CD4-positive, CD25-positive, alpha-beta regulatory T cell (primary cell): ENCODE measurements around the gene MAP3K4. TPM values are rescaled to one million over a fixed set of nuclear protein-coding genes. Genes with fewer than 3 reads are reported as not detected.
A peak's percentile ranks its signal among the peaks of the same experiment; 100 is the strongest.

Experiments
- ATAC-seq, 2 donors: fragments of 150-1000 bp; cut with Tn5 transposase; one replicate each; pipeline ENCODE4 v1.10.0; 2021; ENCODE audit warnings: low read depth in 2 of 2, moderate number of reproducible peaks in 2 of 2, moderate library complexity in 1 of 2
- DNase-seq, 3 donors: peaks; one replicate each; pipeline versions ENCODE4 v3.0.0 to v3.0.0-alpha.2; 2012 to 2022; ENCODE audit warnings: mixed read lengths in 1 of 3
- H3K27ac ChIP-seq: one replicate; pipeline ENCODE4 v1.7.0; 2013; ENCODE audit warnings: mild to moderate bottlenecking, low read length; ENCODE audit not compliant: insufficient read depth, poor library complexity, severe bottlenecking
- H3K27me3 ChIP-seq: one replicate; pipeline ENCODE4 v1.7.0; 2013; ENCODE audit warnings: low read length; ENCODE audit not compliant: control insufficient read depth, insufficient read depth
- H3K36me3 ChIP-seq: one replicate; pipeline ENCODE4 v1.7.0; 2013; ENCODE audit warnings: mild to moderate bottlenecking, low read length, moderate library complexity; ENCODE audit not compliant: control insufficient read depth, insufficient read depth
- H3K4me1 ChIP-seq: 2 replicates; pipeline ENCODE4 v1.7.0; 2013; ENCODE audit warnings: mild to moderate bottlenecking, low read length; ENCODE audit not compliant: insufficient read depth, control insufficient read depth, poor library complexity, severe bottlenecking
- H3K4me3 ChIP-seq: one replicate; pipeline ENCODE4 v1.7.0; 2013; ENCODE audit warnings: low read depth, mild to moderate bottlenecking, low read length, moderate library complexity
- H3K9me3 ChIP-seq, 2 experiments: 1 replicate in 1 of 2; 2 replicates in 1 of 2; pipeline ENCODE4 v1.7.0; 2013; ENCODE audit warnings: low read length in 2 of 2, mild to moderate bottlenecking in 1 of 2, moderate library complexity in 1 of 2; ENCODE audit not compliant: control insufficient read depth in 2 of 2
- H3K27ac Mint-ChIP-seq, 3 donors: one replicate each; pipeline ENCODE4 v1.8.0; 2020 to 2022; ENCODE audit warnings: mild to moderate bottlenecking in 3 of 3, mixed read lengths in 3 of 3, moderate library complexity in 2 of 3
- H3K27me3 Mint-ChIP-seq: one replicate; pipeline ENCODE4 v1.8.0; 2022; ENCODE audit warnings: mild to moderate bottlenecking, mixed read lengths
- H3K36me3 Mint-ChIP-seq: one replicate; pipeline ENCODE4 v1.8.0; 2020; ENCODE audit warnings: mixed read lengths
- H3K4me1 Mint-ChIP-seq, 4 donors: one replicate each; pipeline ENCODE4 v1.8.0; 2020 to 2022; ENCODE audit warnings: mixed read lengths in 4 of 4, mild to moderate bottlenecking in 1 of 4
- H3K4me3 Mint-ChIP-seq, 4 donors: one replicate each; pipeline ENCODE4 v1.8.0; 2020 to 2022; ENCODE audit warnings: mild to moderate bottlenecking in 4 of 4, mixed read lengths in 4 of 4, moderate library complexity in 3 of 4
- H3K9me3 Mint-ChIP-seq, 7 donors: one replicate each; pipeline ENCODE4 v1.8.0; 2020 to 2022; ENCODE audit warnings: mixed read lengths in 7 of 7, mild to moderate bottlenecking in 3 of 7, moderate library complexity in 2 of 7
- polyA plus RNA-seq, 4 donors: library from polyadenylated mRNA; unstranded; fragments of 300-500 nt; fragmentation: Illumina TruSeq; gene quantifications; one replicate each; pipeline ENCODE4 v1.2.3, GENCODE V29; 2021
- total RNA-seq: library from RNA; stranded (reverse); gene quantifications from one replicate; pipeline ENCODE4 v1.2.3, GENCODE V29; 2022

The MAP3K4 gene
- total and polyA plus RNA-seq, 5 donors from 2014 or later: 7.1 to 61.5 (median 12.8) TPM

- no peaks in the 10 kb centered on the region for H3K4me1 ChIP-seq
- Mint-ChIP-seq H3K27me3 (no peaks in the 10 kb centered on the region), H3K27ac (no peak overlapping the region), H3K4me3 (no peak overlapping the region), H3K9me3 (no peaks in the 10 kb centered on the region), H3K4me1 (peaks cover 0 to 5% (median 0%) of the 10 kb centered on the region in 4 donors), H3K36me3 (peaks cover 16% of the 10 kb centered on the region)
- H3K36me3 ChIP-seq: peaks cover 72% of the 10 kb centered on the region
- no peak for ATAC-seq
- no peak for DNase-seq
- H3K27me3 ChIP-seq: no peaks in the 10 kb centered on the region
- H3K9me3 ChIP-seq: no peaks in the 10 kb centered on the region
- H3K4me3 ChIP-seq: no peak overlapping the region
- no peak overlapping the region for H3K27ac ChIP-seq
These were observed 90.6 kb downstream of the MAP3K4 start for GRCh38 chr6:161082215-161082614.

GRCh38 chr6:161085246-161085645, 93.7 kb downstream of the MAP3K4 start:
- Mint-ChIP-seq H3K9me3 (no peaks in the 10 kb centered on the region), H3K27ac (peak overlapping the region; percentile 7 to 60 (median 15)), H3K27me3 (no peaks in the 10 kb centered on the region), H3K4me1 (peaks cover 0 to 3% (median 0%) of the 10 kb centered on the region in 4 donors), H3K36me3 (peaks cover 26% of the 10 kb centered on the region), H3K4me3 (no peak overlapping the region)
- Histone ChIP-seq H3K27ac (no peak overlapping the region), H3K4me3 (no peak overlapping the region), H3K4me1 (no peaks in the 10 kb centered on the region), H3K9me3 (no peaks in the 10 kb centered on the region), H3K27me3 (no peaks in the 10 kb centered on the region), H3K36me3 (peaks cover 92% of the 10 kb centered on the region)
- ATAC-seq: no peak
- no peak for DNase-seq

GRCh38 chr6:161088676-161089328, 97.2 kb downstream of the MAP3K4 start:
- no peak overlapping the region for H3K4me3 Mint-ChIP-seq
- Histone ChIP-seq H3K36me3 (peaks cover 91% of the 10 kb centered on the region), H3K27ac (no peak overlapping the region), H3K4me3 (no peak overlapping the region), H3K27me3 (no peaks in the 10 kb centered on the region), H3K9me3 (no peaks in the 10 kb centered on the region), H3K4me1 (no peaks in the 10 kb centered on the region)
- no peaks in the 10 kb centered on the region for H3K9me3 Mint-ChIP-seq
- DNase-seq (no peak), ATAC-seq (no peak)
- no peak overlapping the region for H3K27ac Mint-ChIP-seq
- H3K36me3 Mint-ChIP-seq: peaks cover 40% of the 10 kb centered on the region
- H3K4me1 Mint-ChIP-seq: peaks cover 0 to 3% (median 0%) of the 10 kb centered on the region in 4 donors
- no peaks in the 10 kb centered on the region for H3K27me3 Mint-ChIP-seq

- no peak overlapping the region for H3K4me3 ChIP-seq
- no peak overlapping the region for H3K27ac ChIP-seq
- no peaks in the 10 kb centered on the region for H3K4me1 ChIP-seq
- no peaks in the 10 kb centered on the region for H3K27me3 ChIP-seq
- H3K27ac Mint-ChIP-seq: no peak overlapping the region
- ATAC-seq (no peak), DNase-seq (no peak)
- no peak overlapping the region for H3K4me3 Mint-ChIP-seq
- H3K36me3 ChIP-seq: peaks cover 83% of the 10 kb centered on the region
- peaks cover 47% of the 10 kb centered on the region for H3K36me3 Mint-ChIP-seq
- no peaks in the 10 kb centered on the region for H3K27me3 Mint-ChIP-seq
- no peaks in the 10 kb centered on the region for H3K9me3 ChIP-seq
- no peaks in the 10 kb centered on the region for H3K9me3 Mint-ChIP-seq
- peaks cover 0 to 3% (median 0%) of the 10 kb centered on the region in 4 donors for H3K4me1 Mint-ChIP-seq
These were observed 99.6 kb downstream of the MAP3K4 start for GRCh38 chr6:161091151-161091550.

- H3K4me1 Mint-ChIP-seq: peaks cover 0 to 3% (median 0%) of the 10 kb centered on the region in 4 donors
- no peak overlapping the region for H3K27ac Mint-ChIP-seq
These were observed 100.6 kb downstream of the MAP3K4 start for GRCh38 chr6:161091972-161092701.

GRCh38 chr6:161094955-161095354, 103.4 kb downstream of the MAP3K4 start:
- Mint-ChIP-seq H3K4me1 (no peaks in the 10 kb centered on the region), H3K9me3 (no peaks in the 10 kb centered on the region), H3K36me3 (peaks cover 50% of the 10 kb centered on the region), H3K4me3 (no peak overlapping the region), H3K27me3 (no peaks in the 10 kb centered on the region), H3K27ac (no peak overlapping the region)
- no peaks in the 10 kb centered on the region for H3K27me3 ChIP-seq
- no peaks in the 10 kb centered on the region for H3K9me3 ChIP-seq
- no peaks in the 10 kb centered on the region for H3K4me1 ChIP-seq
- DNase-seq (no peak), ATAC-seq (no peak)
- no peak overlapping the region for H3K27ac ChIP-seq
- no peak overlapping the region for H3K4me3 ChIP-seq
- peaks cover 79% of the 10 kb centered on the region for H3K36me3 ChIP-seq

More at GRCh38 chr6:161091972-161092701, 100.6 kb downstream of the MAP3K4 start:
- DNase-seq (no peak), ATAC-seq (no peak)
- Histone ChIP-seq H3K4me3 (no peak overlapping the region), H3K9me3 (no peaks in the 10 kb centered on the region), H3K36me3 (peaks cover 80% of the 10 kb centered on the region), H3K27me3 (no peaks in the 10 kb centered on the region), H3K4me1 (no peaks in the 10 kb centered on the region), H3K27ac (no peak overlapping the region)
- Mint-ChIP-seq H3K27me3 (no peaks in the 10 kb centered on the region), H3K36me3 (peaks cover 47% of the 10 kb centered on the region), H3K4me3 (no peak overlapping the region), H3K9me3 (no peaks in the 10 kb centered on the region)

GRCh38 chr6:161095916-161096315, 104.3 kb downstream of the MAP3K4 start:
- Mint-ChIP-seq H3K4me1 (no peaks in the 10 kb centered on the region), H3K27me3 (no peaks in the 10 kb centered on the region), H3K4me3 (no peak overlapping the region), H3K36me3 (peaks cover 58% of the 10 kb centered on the region), H3K27ac (no peak overlapping the region), H3K9me3 (no peaks in the 10 kb centered on the region)
- Histone ChIP-seq H3K27me3 (no peaks in the 10 kb centered on the region), H3K27ac (no peak overlapping the region), H3K36me3 (peaks cover 83% of the 10 kb centered on the region), H3K4me3 (no peak overlapping the region), H3K9me3 (no peaks in the 10 kb centered on the region), H3K4me1 (no peaks in the 10 kb centered on the region)
- ATAC-seq (no peak), DNase-seq (no peak)

GRCh38 chr6:161100072-161100471, 108.5 kb downstream of the MAP3K4 start:
- Histone ChIP-seq H3K4me1 (no peaks in the 10 kb centered on the region), H3K4me3 (no peak overlapping the region), H3K27ac (no peak overlapping the region), H3K27me3 (no peaks in the 10 kb centered on the region), H3K36me3 (peaks cover 81% of the 10 kb centered on the region), H3K9me3 (no peaks in the 10 kb centered on the region)
- ATAC-seq (no peak), DNase-seq (no peak)
- no peaks in the 10 kb centered on the region for H3K4me1 Mint-ChIP-seq
- no peak overlapping the region for H3K27ac Mint-ChIP-seq
- H3K36me3 Mint-ChIP-seq: peaks cover 49% of the 10 kb centered on the region
- no peaks in the 10 kb centered on the region for H3K9me3 Mint-ChIP-seq
- no peak overlapping the region for H3K4me3 Mint-ChIP-seq
- no peaks in the 10 kb centered on the region for H3K27me3 Mint-ChIP-seq
